ENCODE data around the gene SCN8A. TPM values are rescaled to one million over a fixed set of nuclear protein-coding genes. Genes with fewer than 3 reads are reported as not detected.

Gene SCN8A
- total and polyA plus RNA-seq, 7 donors: 0.03 to 0.44 (median 0.08) TPM

DNA sequence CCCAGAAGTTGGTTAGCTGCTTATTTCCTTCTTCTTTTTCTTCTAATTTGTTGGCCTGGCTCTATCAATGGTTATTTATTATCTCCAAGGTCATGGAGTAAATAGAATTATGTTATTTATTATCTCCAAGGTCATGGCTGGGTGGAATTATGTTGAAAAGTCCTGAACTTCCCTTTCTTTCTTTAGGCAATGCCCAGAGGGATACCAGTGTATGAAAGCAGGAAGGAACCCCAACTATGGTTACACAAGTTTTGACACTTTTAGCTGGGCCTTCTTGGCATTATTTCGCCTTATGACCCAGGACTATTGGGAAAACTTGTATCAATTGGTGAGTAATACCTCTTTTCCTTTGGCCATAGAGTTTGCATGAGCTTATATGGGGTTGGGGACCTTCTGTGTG is 111.6 kb downstream of the SCN8A start:
- ATAC-seq (no peak), DNase-seq (no peak)
- TF ChIP-seq, protein P1, sequence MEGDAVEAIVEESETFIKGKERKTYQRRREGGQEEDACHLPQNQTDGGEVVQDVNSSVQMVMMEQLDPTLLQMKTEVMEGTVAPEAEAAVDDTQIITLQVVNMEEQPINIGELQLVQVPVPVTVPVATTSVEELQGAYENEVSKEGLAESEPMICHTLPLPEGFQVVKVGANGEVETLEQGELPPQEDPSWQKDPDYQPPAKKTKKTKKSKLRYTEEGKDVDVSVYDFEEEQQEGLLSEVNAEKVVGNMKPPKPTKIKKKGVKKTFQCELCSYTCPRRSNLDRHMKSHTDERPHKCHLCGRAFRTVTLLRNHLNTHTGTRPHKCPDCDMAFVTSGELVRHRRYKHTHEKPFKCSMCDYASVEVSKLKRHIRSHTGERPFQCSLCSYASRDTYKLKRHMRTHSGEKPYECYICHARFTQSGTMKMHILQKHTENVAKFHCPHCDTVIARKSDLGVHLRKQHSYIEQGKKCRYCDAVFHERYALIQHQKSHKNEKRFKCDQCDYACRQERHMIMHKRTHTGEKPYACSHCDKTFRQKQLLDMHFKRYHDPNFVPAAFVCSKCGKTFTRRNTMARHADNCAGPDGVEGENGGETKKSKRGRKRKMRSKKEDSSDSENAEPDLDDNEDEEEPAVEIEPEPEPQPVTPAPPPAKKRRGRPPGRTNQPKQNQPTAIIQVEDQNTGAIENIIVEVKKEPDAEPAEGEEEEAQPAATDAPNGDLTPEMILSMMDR (IDR thresholded peaks at IDR 0.05): no peak
- H3K36me3 ChIP-seq (ENCODE audit: insufficient read depth in 1 of 2, low read depth in 1 of 2): no peaks in the 10 kb centered on the region
- H3K27ac ChIP-seq: no peak overlapping the region
- H3K4me3 ChIP-seq: no peak overlapping the region
- WGBS, 3 donors: 86 to 95% (median 91%) methylated on average over 1 of the region's 1 CpG
- intact Hi-C loops (cut with DNase I): no loop called here
- no peaks in the 10 kb centered on the region for H3K4me1 ChIP-seq
- H3K9me3 ChIP-seq: no peaks in the 10 kb centered on the region
- no peaks in the 10 kb centered on the region for H3K27me3 ChIP-seq (ENCODE audit: insufficient read depth in 3 of 3, low read length in 2 of 3)

DNA sequence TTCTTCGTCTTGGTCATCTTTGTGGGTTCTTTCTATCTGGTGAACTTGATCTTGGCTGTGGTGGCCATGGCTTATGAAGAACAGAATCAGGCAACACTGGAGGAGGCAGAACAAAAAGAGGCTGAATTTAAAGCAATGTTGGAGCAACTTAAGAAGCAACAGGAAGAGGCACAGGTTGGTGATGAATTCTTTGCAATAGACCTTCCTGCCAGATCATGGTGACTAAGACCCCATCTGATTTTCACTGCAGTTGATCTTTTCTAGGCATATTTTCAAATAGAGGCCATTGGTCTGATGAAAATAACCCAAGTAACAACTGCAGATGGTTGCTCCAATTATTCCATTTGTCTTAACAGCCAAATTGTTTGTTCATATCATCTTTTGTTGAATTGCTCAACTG is 114.4 kb downstream of the SCN8A start:
- no peaks in the 10 kb centered on the region for H3K9me3 ChIP-seq
- H3K27ac ChIP-seq: no peak overlapping the region
- H3K27me3 ChIP-seq (ENCODE audit: insufficient read depth in 3 of 3, low read length in 2 of 3): peaks cover 0 to 3% (median 0%) of the 10 kb centered on the region in 3 donors
- no peak for ATAC-seq
- WGBS, 3 donors: 92 to 97% (median 94%) methylated on average over 1 of the region's 1 CpG
- no peak overlapping the region for H3K4me3 ChIP-seq
- TF ChIP-seq, protein P1 (IDR thresholded peaks at IDR 0.05): no peak
- no peaks in the 10 kb centered on the region for H3K4me1 ChIP-seq
- DNase-seq: no peak
- intact Hi-C loops (cut with DNase I): no loop called here
- H3K36me3 ChIP-seq (ENCODE audit: insufficient read depth in 1 of 2, low read depth in 1 of 2): no peaks in the 10 kb centered on the region

DNA sequence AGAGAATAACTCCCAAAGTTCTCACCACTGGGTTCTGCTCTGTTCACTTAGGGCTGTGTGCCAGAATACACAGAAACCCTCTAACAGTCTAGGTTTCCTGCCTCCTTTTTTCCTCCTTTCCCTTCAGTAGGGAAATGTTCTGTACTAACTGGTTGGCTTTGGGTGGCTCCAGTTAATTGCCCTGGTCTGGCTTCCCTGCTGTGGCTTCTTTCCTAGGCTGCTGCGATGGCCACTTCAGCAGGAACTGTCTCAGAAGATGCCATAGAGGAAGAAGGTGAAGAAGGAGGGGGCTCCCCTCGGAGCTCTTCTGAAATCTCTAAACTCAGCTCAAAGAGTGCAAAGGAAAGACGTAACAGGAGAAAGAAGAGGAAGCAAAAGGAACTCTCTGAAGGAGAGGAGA is 115.2 kb downstream of the SCN8A start:
- no peaks in the 10 kb centered on the region for H3K4me1 ChIP-seq
- peaks cover 0 to 3% (median 0%) of the 10 kb centered on the region in 3 donors for H3K27me3 ChIP-seq (ENCODE audit: insufficient read depth in 3 of 3, low read length in 2 of 3)
- TF ChIP-seq, protein P1 (IDR thresholded peaks at IDR 0.05): no peak
- 80 to 83% (median 82%) methylated on average over 3 of the region's 3 CpGs for WGBS, 3 donors
- no peaks in the 10 kb centered on the region for H3K36me3 ChIP-seq (ENCODE audit: insufficient read depth in 1 of 2, low read depth in 1 of 2)
- DNase-seq (no peak), ATAC-seq (no peak)
- intact Hi-C loops (cut with DNase I): no loop called here
- H3K4me3 ChIP-seq: no peak overlapping the region
- no peaks in the 10 kb centered on the region for H3K9me3 ChIP-seq
- H3K27ac ChIP-seq: no peak overlapping the region

DNA sequence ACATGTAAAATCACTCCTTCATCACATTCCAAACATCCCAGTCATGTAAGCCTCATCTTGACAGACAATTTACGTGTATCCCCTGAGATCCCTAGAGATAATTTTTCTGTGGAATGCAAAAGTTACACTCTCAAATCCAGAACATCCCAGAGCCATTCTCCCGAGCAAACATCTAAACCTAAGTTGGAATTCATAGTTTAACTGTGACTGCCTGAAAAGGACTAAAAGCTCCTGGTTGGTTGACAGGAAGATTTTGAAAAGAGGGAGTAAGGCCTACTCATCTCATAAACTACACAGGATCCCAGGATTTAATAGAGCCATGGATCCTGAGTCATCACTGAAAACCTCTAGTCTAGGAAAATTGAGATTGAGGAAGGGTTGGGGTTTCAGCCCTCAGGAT is 123.6 kb downstream of the SCN8A start:
- H3K27ac ChIP-seq: no peak overlapping the region
- DNase-seq: no peak
- TF ChIP-seq, protein P1 (IDR thresholded peaks at IDR 0.05): no peak
- 76 to 80% (median 78%) methylated on average over 2 of the region's 2 CpGs for WGBS, 3 donors
- H3K27me3 ChIP-seq (ENCODE audit: insufficient read depth in 3 of 3, low read length in 2 of 3): no peaks in the 10 kb centered on the region
- no peak overlapping the region for H3K4me3 ChIP-seq
- intact Hi-C loops (cut with DNase I): no loop called here
- no peaks in the 10 kb centered on the region for H3K4me1 ChIP-seq
- no peaks in the 10 kb centered on the region for H3K9me3 ChIP-seq
- no peak for ATAC-seq
- no peaks in the 10 kb centered on the region for H3K36me3 ChIP-seq (ENCODE audit: insufficient read depth in 1 of 2, low read depth in 1 of 2)

DNA sequence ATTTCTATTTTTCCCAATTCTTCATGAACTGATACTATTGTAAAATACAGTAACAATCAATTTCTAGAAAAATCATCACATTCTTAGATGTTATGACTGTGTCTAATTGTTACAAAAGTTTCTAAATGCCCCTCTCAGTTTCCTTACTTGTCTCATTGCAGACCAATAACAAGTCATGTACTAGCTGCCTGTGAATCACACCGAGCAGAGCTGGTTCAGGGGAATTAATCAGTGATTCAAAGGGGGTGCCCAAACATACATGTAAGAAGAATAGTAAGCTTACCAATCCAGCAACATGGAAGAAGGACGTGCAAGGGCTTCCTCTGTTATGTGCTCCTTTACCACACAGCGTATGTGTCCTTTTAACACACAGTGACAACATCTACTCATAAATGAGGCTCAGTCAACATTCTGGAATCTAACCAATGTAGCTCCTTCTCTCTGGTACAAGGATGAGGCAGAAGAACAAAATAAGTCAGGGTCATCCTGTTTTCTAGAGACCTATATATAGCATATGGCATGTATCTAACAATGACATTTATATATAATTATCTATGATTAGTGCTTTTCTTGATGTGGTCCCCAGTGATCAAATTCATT is 126.4 kb downstream of the SCN8A start:
- no peak overlapping the region for H3K27ac ChIP-seq

More for the DNA sequence above, 126.4 kb downstream of the SCN8A start:
- no peaks in the 10 kb centered on the region for H3K4me1 ChIP-seq
- no peaks in the 10 kb centered on the region for H3K36me3 ChIP-seq (ENCODE audit: insufficient read depth in 1 of 2, low read depth in 1 of 2)
- TF ChIP-seq, protein P1 (IDR thresholded peaks at IDR 0.05): no peak
- no peak for DNase-seq
- ATAC-seq: no peak
- H3K27me3 ChIP-seq (ENCODE audit: insufficient read depth in 3 of 3, low read length in 2 of 3): peaks cover 0 to 20% (median 0%) of the 10 kb centered on the region in 3 donors
- intact Hi-C loops (cut with DNase I): no loop called here
- H3K4me3 ChIP-seq: no peak overlapping the region
- WGBS, 3 donors: 80 to 84% (median 81%) methylated on average over 3 of the region's 3 CpGs
- no peaks in the 10 kb centered on the region for H3K9me3 ChIP-seq

All from psoas muscle (tissue), 8 donors.